Fibroblast of lung (primary cell): Measurements from ENCODE around the gene GGT7. TPM values are rescaled to one million over a fixed set of nuclear protein-coding genes. Genes with fewer than 3 reads are reported as not detected.
"Not testable (repeated sequence)": the region's sequence is repeated elsewhere in the genome, so short reads cannot be mapped to it uniquely, and the experiment has no call there.

Experiments used
- DNase-seq, 2 donors: peaks; one replicate each; pipeline versions ENCODE4 v3.0.0 to v3.0.0-alpha.2; 2010; ENCODE audit warnings: low read depth in 2 of 2
- H2AFZ ChIP-seq: 2 replicates; pipeline ENCODE4 v1.5.1; 2012; ENCODE audit warnings: low read length, control low read depth, inconsistent platforms
- H3K27ac ChIP-seq: 2 replicates; pipeline ENCODE4 v1.5.1; 2011; ENCODE audit warnings: low read length, control low read depth; ENCODE audit not compliant: insufficient read depth
- H3K27me3 ChIP-seq: 2 replicates; pipeline ENCODE4 v1.5.1; 2011; ENCODE audit warnings: mild to moderate bottlenecking, low read length; ENCODE audit not compliant: control insufficient read depth, insufficient read depth
- H3K36me3 ChIP-seq: 2 replicates; pipeline ENCODE4 v1.5.1; 2011; ENCODE audit warnings: low read length; ENCODE audit not compliant: control insufficient read depth, insufficient read depth
- H3K4me1 ChIP-seq: 2 replicates; pipeline ENCODE4 v1.5.1; 2011; ENCODE audit warnings: low read length; ENCODE audit not compliant: control insufficient read depth, insufficient read depth; ENCODE audit errors: extremely low read depth
- H3K4me2 ChIP-seq: 2 replicates; pipeline ENCODE4 v1.5.1; 2011; ENCODE audit warnings: low read length, control low read depth; ENCODE audit not compliant: insufficient read depth; ENCODE audit errors: extremely low read depth
- H3K4me3 ChIP-seq, 4 experiments: fragments of 200-600 bp in 1 of 4; sonication (generic) in 1 of 4; replicated peaks in 1 of 4; 2 replicates each; pipeline ENCODE4 v1.5.1; 2011 to 2016; ENCODE audit warnings: low read length in 4 of 4, low read depth in 3 of 4, mild to moderate bottlenecking in 3 of 4, control low read depth in 2 of 4, inconsistent platforms in 1 of 4, mixed read lengths in 1 of 4; ENCODE audit not compliant: insufficient read depth in 1 of 4; ENCODE audit errors: control extremely low read depth in 1 of 4
- H3K79me2 ChIP-seq: 2 replicates; pipeline ENCODE4 v1.5.1; 2012; ENCODE audit warnings: mild to moderate bottlenecking, low read length, inconsistent platforms; ENCODE audit not compliant: control insufficient read depth, insufficient read depth
- H3K9ac ChIP-seq: 2 replicates; pipeline ENCODE4 v1.5.1; 2011; ENCODE audit warnings: mild to moderate bottlenecking, low read length, control low read depth; ENCODE audit not compliant: insufficient read depth
- H3K9me3 ChIP-seq: 2 replicates; pipeline ENCODE4 v1.5.1; 2012; ENCODE audit warnings: low read depth, low read length; ENCODE audit not compliant: control insufficient read depth, insufficient read depth
- H4K20me1 ChIP-seq: 2 replicates; pipeline ENCODE4 v1.5.1; 2011; ENCODE audit warnings: low read length; ENCODE audit not compliant: control insufficient read depth, insufficient read depth; ENCODE audit errors: extremely low read depth
- EZH2 ChIP-seq: IDR thresholded peaks from 2 replicates; pipeline ENCODE4 v1.5.1; 2012; ENCODE audit warnings: low read length, control low read depth, mild to moderate bottlenecking; ENCODE audit errors: missing control alignments
- polyA plus RNA-seq, 2 donors: library from polyadenylated mRNA; depleted of rRNA in 1 of 2; stranded (reverse) in 1 of 2; unstranded in 1 of 2; fragments of >200 nt; gene quantifications; 2 replicates each; pipeline ENCODE4 v1.2.1, GENCODE V29; 2011 to 2012; ENCODE audit warnings: missing spikeins in 1 of 2
- total RNA-seq: library from RNA; depleted of rRNA; stranded (reverse); fragments of >200 nt; gene quantifications from 2 replicates; pipeline ENCODE4 v1.2.1, GENCODE V29; 2014
- TF ChIP-seq, protein P1 (sequence below), 2 donors: IDR thresholded peaks in 1 of 2; conservative IDR thresholded peaks in 1 of 2; 1 replicate in 1 of 2; 2 replicates in 1 of 2; pipeline ENCODE4 v1.5.1; 2011 to 2012; ENCODE audit warnings: low read length in 2 of 2, control low read depth in 1 of 2, inconsistent platforms in 1 of 2, low read depth in 1 of 2, mild to moderate bottlenecking in 1 of 2

The GGT7 gene
- total and polyA plus RNA-seq, 2 donors (not counting 1 experiment from before 2014, with no cell fraction given) = 10.3 to 15.2 TPM

DNA sequence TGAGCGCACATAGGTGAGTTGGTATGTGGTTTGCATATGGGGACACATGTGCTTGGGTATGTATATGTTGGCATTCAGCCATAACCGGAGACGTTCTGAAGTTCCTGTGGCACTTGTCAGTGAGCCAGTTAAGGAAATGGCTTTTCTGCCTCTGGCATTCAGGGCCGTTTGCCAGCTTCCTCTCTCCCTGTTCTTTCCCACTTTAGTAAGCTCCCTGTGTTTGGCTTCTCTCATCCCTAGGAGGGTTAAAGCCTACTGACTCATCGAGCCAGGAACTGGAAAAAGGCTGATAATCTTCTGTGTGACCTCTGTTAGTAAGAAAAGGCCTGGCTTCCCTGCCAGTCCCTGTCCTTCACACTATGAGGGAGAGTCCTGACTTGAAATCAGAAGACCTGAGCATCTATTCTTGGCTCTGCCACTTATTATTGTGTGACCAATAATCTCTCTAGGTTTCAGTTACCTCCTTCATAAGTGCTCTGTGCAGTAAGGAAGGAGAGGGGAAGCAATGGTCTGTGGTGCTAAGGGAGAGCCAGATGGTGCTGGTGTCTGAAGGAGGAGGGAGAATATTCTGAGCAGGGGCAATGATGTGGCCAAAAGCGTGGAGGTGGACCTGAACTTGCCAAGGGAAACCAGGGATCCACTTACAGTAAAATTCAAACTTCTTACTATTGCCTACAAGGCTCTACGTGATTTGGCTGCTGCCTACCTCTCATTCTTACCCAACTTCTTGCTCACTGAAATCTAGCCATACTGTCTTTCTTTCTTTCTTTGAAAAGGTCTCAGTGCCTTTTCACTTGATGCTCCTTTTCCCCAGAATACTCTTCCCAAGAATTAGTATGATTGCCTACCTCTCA lies 35.2 kb upstream of the GGT7 start:
- Histone ChIP-seq H3K79me2 (no peaks in the 10 kb centered on the region), H3K4me2 (no peak overlapping the region), H3K27ac (peak overlapping the region; percentile 43), H3K9me3 (no peaks in the 10 kb centered on the region), H3K27me3 (no peaks in the 10 kb centered on the region), H4K20me1 (no peaks in the 10 kb centered on the region), H3K36me3 (peaks cover 2% of the 10 kb centered on the region), H3K9ac (no peak overlapping the region), H2AFZ (peak overlapping the region; percentile 7), H3K4me3 (no peak overlapping the region), H3K4me1 (peaks cover 12% of the 10 kb centered on the region)
- TF ChIP-seq EZH2 = no peak
- TF ChIP-seq, protein P1, sequence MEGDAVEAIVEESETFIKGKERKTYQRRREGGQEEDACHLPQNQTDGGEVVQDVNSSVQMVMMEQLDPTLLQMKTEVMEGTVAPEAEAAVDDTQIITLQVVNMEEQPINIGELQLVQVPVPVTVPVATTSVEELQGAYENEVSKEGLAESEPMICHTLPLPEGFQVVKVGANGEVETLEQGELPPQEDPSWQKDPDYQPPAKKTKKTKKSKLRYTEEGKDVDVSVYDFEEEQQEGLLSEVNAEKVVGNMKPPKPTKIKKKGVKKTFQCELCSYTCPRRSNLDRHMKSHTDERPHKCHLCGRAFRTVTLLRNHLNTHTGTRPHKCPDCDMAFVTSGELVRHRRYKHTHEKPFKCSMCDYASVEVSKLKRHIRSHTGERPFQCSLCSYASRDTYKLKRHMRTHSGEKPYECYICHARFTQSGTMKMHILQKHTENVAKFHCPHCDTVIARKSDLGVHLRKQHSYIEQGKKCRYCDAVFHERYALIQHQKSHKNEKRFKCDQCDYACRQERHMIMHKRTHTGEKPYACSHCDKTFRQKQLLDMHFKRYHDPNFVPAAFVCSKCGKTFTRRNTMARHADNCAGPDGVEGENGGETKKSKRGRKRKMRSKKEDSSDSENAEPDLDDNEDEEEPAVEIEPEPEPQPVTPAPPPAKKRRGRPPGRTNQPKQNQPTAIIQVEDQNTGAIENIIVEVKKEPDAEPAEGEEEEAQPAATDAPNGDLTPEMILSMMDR (conservative IDR thresholded peaks at IDR 0.05 in 1 of 2, IDR thresholded peaks at IDR 0.05 in 1 of 2; ENCODE audit: low read depth in 1 of 2, low read length in 2 of 2) = no peak
- peak; percentile 84 to 89 for DNase-seq

DNA sequence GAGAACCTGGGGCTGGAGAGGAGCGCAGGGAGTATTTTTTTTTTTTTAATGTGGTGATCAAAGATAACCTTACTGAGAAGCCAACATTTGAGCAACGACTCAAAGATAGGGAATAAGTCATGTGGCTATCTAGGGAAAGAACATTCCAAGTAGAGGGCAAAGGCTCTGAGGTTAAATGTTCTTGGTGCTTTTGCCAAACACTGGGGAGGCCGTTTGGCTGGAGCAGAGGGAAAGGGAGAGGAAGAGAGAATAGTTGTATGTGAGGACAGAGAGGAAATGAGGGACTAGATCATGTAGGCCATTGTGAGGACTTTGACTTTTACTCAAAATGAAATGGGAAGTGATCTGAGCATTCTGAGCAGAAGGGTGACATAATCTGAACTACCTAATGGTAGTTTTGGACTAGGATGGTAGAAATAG lies 31.6 kb upstream of the GGT7 start:
- no peaks in the 10 kb centered on the region for H3K9me3 ChIP-seq
- H3K4me3 ChIP-seq = no peak overlapping the region
- H3K4me1 ChIP-seq = peaks cover 14% of the 10 kb centered on the region
- H2AFZ ChIP-seq = no peak overlapping the region
- no peak overlapping the region for H3K9ac ChIP-seq
- no peak for TF ChIP-seq EZH2
- TF ChIP-seq, protein P1 (conservative IDR thresholded peaks at IDR 0.05 in 1 of 2, IDR thresholded peaks at IDR 0.05 in 1 of 2; ENCODE audit: low read depth in 1 of 2, low read length in 2 of 2) = no peak
- no peak for DNase-seq
- H4K20me1 ChIP-seq = no peaks in the 10 kb centered on the region
- H3K4me2 ChIP-seq = no peak overlapping the region
- H3K79me2 ChIP-seq = no peaks in the 10 kb centered on the region
- H3K36me3 ChIP-seq = no peaks in the 10 kb centered on the region
- H3K27ac ChIP-seq = no peak overlapping the region
- no peaks in the 10 kb centered on the region for H3K27me3 ChIP-seq

DNA sequence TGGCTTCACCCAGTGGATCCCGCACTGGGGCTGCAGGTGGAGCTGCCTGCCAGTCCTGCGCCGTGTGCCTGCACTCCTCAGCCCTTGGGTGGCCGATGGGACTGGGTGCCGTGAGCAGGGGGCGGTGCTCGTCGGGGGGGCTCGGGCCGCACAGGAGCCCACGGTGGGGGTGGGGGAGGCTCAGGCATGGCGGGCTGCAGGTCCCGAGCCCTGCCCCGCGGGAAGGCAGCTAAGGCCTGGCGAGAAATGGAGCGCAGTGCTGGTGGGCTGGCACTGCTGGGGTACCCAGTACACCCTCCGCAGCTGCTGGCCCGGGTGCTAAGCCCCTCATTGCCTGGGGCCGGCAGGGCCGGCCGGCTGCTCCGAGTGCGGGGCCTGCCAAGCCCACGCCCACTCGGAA lies 26.1 kb upstream of the GGT7 start:
- H3K4me2 ChIP-seq, H2AFZ ChIP-seq, DNase-seq, H3K4me3 ChIP-seq, H3K27ac ChIP-seq, H3K27me3 ChIP-seq, H3K9ac ChIP-seq, H3K36me3 ChIP-seq, H3K79me2 ChIP-seq, H3K4me1 ChIP-seq, H3K9me3 ChIP-seq, H4K20me1 ChIP-seq: not testable (repeated sequence)

DNA sequence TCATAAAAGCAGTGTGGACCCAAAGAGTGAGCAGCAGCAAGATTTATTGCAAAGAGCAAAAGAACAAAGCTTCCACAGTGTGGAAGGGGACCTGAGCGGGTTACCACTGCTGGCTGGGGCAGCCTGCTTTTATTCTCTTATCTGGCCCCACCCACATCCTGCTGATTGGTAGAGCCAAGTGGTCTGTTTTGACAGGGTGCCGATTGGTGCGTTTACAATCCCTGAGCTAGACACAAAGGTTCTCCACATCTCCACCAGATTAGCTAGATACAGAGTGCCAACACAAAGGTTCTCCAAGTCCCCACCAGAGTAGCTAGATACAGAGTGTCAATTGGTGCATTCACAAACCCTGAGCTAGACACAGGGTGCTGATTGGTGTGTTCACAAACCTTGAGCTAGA lies 25.5 kb upstream of the GGT7 start:
- H3K36me3 ChIP-seq, H3K9me3 ChIP-seq, H3K9ac ChIP-seq, H3K79me2 ChIP-seq, H3K27ac ChIP-seq, H3K4me2 ChIP-seq, H2AFZ ChIP-seq, DNase-seq, H3K4me1 ChIP-seq, H4K20me1 ChIP-seq, H3K27me3 ChIP-seq, H3K4me3 ChIP-seq: not testable (repeated sequence)
